ENCODE results near the gene TRMT2B.
"Not testable (repeated sequence)": the region's sequence is repeated elsewhere in the genome, so short reads cannot be mapped to it uniquely, and the experiment has no call there.

Gene TRMT2B, protein sequence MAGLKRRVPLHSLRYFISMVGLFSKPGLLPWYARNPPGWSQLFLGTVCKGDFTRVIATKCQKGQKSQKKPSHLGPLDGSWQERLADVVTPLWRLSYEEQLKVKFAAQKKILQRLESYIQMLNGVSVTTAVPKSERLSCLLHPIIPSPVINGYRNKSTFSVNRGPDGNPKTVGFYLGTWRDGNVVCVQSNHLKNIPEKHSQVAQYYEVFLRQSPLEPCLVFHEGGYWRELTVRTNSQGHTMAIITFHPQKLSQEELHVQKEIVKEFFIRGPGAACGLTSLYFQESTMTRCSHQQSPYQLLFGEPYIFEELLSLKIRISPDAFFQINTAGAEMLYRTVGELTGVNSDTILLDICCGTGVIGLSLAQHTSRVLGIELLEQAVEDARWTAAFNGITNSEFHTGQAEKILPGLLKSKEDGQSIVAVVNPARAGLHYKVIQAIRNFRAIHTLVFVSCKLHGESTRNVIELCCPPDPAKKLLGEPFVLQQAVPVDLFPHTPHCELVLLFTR

DNA sequence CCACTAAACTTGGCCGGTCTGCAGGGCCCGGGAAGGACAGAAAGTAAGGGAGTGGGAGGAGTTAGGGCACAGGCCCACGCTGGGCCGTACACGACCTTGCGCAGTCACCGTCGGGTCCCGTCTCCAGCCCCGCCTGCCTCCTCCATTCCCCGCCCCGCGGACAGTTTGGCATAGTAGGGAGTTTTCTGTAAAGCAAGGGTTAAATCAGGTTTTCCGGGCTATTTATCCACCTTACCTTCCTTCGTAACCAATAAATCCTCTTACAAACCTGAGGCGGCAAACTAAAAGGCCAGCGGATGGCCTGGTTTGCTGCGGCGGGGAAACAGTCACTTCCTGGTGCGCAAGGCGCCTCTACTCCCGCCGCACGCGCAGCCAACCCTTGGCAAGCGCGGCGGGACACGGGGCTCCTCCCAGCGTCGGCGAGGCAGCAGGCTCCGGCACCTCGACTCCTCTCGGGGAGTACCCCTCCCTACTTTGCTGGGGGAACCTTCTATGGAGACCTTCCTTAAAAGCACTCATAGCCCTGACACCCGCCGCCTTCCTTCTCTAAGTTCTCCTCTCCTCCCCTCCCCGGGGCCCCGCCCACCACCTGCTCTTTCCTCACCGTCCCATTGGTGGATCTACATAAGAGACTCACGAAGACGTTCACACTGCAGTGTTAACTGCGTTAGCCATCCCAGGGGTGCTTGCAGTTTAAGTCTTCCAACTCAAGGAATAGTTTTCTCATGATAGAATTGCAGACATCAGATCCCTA, at the start of gene TRMT2B:
TSS of gene TRMT2B (minus strand) at position 563 of the 754 bp plus-strand sequence. CDS start 9,822 bp downstream, outside the sequence.
- peak; percentile 74 for DNase-seq

DNA sequence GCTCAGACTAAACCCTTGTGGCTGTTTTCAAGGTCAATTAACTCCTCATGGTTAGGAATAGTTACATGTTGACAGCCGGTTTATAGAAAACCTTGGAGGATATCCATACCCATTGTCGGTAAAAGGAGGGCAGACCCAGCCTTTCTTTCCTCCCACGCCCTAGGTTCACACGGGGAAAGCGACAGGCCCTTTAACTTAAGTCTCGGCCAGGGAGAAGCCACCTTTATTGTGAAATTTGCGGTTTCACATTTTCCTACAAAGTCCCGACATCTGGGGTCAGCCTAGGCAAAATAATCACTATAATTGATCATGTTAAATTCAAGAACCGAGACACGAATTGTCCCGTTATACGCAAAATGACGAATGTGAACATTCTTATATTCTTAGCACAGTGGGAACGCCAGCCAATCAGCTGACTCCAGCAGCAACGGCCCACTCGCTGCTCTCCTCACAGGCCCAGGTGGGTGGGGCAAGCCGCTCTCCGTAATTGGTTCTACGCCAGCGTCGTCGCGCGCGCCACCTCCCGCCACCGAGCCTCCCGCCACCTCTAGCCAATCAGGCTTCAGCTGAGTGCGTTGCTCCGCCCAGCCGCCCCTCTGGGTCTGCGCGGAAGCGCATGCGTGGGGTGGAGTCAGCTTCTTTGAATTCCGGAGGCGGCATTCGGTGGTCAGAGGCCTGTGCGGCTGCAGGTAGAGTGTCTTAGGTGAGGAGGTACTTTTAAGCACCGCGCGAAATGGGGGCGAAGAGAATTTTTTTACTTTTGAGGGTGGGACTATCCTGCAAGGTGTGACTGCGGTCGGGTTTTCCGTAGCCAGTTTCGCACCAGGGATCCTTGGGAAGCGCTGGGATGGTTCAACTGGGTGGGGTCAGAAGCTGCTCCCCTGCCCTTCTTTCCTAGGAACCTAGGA, 45.9 kb upstream of the TRMT2B start, which contains the start of gene CENPI:
TSS of gene CENPI (plus strand) at position 659 of the 908 bp plus-strand sequence. CDS start 2,867 bp downstream, outside the sequence.
- DNase-seq: peak; percentile 93

DNA sequence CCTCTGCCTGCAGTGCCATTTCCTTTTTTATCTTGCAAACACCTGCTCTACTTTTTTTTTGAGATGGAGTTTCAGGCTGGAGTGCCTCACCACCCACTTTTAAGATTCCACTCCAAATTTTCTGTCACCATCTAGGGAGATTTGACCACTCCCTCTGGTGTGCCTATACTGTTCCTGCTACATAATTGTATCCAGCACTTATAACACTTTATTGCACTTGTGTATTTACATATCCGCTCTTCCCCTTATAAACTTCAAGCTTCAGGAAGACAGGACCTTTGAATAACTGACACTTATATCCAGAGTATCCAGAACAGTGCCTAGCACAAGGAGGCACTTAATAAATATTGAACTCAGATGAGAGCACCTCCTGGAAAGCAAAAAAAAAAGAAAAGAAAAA, 39.9 kb upstream of the TRMT2B start:
- DNase-seq: no peak

DNA sequence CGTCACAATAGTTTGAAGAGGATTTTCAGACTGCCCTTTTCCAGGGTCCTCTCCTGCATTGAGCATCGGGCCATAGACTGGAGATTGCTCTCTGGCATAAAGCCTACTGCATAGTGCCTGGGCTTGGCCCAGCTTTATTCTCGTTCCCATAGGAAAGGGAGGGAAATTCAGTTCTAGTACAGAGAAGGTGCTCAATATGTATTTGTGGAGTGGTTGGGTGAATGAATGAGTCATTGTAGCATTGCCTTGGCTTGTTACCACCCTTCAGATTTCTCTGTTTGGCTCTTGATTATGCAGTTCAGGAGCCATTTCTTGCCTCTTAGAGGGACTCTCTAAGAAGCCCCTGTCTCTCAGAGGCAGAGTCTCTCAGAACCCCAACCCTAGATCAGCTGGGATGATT, 29.3 kb upstream of the TRMT2B start:
- no peak for DNase-seq

DNA sequence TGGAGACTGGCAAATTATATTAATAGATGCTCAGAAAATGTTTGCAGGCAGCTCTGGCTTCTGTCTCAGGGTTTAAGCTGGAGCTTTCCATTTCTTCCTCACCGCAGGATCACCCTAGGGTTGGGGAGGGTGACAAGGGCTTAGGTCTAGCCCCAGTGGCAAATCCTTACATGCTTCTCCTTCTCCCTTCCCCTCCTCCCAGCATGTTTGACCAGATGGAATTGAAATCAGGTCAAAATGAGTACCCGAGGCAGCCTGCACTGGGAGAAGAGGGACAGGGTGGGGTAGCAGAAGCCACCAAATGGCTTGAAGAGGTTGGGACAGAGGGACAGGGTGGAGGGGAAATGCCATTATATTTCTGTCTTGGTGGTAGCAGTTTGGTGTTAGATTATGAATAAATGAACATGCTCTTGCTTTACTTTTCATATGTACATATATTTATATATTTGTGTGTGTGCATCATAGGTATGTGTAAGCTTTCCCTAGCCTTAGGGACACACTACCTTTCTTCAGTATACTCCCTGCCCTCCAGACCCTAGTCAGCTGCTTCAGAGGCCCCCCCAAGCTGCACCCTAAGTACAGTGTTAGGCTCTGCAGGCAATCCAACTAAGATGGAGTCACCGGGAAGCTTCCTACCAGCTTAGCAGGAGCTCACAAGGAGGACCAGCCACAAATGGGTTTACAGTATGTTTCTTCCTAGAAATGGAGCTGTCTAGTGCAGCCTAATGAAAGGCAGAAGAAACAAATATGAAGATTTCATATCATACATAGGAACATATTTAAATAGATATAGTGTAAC, 28.6 kb upstream of the TRMT2B start:
- no peak for DNase-seq

DNA sequence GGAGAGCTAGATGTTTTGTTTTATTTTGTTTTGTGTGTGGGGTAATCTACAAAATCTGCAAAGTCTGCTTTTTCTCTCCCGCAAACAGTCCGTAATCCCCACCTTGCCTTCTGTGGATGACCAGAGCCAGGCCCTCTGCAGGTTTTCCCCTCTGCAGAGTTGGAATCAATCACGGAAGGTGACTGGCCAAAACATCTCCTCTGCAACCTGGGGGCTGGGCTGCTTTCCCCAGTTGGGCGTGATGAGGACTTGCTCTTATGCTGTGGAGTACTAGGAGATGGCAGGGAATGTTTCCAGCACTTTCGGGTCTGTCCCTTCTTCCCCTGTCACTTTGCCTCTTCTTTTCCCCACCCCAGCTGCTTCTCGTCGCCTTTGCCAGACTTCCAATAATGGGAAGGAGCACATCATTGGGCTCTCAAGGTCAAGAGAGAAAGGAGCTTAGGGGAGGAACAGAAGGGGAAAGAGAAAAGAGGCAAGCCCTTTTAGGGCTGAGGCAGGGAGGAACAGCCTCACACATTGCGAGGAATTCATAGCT, 27.9 kb upstream of the TRMT2B start:
- no peak for DNase-seq

DNA sequence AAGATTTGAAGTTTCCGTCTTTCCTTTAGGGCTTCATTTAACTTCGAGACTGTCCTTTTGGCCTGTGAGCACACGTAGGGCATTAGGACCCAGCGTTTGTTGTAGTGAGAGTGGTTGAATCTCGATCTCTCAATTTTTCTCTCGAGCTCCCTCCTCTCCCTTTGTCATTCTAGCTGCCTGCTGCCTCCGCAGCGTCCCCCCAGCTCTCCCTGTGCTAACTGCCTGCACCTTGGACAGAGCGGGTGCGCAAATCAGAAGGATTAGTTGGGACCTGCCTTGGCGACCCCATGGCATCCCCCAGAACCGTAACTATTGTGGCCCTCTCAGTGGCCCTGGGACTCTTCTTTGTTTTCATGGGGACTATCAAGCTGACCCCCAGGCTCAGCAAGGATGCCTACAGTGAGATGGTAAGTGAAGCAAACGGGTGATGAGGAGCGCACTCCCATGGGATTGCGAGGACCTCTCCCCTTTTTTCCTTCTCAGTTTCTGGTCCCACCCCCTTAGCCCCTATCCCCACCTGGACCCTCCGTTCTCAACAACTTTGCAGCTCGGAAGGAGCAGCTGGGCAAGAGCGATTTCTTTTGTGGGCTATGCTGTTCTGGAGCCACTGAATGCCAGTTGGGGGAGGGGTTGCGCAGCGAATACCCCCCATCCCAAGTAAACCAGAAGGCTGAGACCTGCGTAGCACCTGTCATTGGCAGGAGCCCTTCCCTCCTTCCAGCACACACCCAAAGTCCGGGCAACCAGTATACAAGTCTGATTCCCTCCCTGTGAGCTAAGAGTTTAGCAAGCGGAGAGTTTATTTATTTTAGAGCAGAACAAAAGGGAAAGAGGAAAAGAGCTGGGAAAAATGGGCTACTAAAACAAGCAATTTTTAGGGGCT, 27.0 kb upstream of the TRMT2B start, which contains the start of gene TMEM35A:
TSS of gene TMEM35A (plus strand) at position 164 of the 883 bp plus-strand sequence. CDS start at position 288, 124 bp downstream.
- DNase-seq: no peak

DNA sequence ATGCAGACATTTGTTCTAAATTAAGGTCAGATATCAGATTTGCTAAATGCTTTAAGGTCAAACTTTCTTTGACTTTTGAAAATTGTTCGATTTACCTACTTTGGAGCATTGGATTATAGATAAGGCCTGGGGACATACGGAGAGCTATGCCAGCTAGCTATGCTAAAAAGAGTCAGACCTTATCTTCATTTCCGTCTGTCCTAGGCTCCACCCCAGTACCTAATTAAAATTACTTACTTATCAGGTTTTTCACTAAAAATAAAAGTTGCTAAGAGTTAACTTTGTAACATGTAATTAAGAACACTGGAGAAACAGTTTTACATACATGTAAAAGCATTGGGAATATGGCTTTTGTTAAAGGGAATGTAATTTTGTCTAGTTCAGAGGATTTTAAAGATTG, 19.7 kb upstream of the TRMT2B start:
- DNase-seq: no peak

DNA sequence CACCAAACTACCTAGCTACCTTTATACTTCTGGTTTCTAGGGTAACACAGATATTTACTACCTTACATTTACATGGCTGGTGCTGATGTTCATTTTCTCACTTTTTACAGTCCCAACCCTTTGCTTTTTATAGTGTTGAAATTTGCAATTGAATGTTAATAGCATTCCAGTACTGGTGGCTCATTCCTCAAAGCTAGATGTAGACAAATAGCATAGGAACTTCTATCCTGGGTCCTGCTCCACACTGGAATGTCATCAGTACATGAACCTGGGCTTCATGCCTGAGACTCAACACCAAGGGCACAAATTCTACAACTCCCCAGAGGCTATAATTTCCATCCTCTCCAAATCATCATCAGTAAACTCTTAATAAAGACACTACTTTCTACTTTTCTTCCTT, 10.3 kb upstream of the TRMT2B start:
- DNase-seq: no peak

DNA sequence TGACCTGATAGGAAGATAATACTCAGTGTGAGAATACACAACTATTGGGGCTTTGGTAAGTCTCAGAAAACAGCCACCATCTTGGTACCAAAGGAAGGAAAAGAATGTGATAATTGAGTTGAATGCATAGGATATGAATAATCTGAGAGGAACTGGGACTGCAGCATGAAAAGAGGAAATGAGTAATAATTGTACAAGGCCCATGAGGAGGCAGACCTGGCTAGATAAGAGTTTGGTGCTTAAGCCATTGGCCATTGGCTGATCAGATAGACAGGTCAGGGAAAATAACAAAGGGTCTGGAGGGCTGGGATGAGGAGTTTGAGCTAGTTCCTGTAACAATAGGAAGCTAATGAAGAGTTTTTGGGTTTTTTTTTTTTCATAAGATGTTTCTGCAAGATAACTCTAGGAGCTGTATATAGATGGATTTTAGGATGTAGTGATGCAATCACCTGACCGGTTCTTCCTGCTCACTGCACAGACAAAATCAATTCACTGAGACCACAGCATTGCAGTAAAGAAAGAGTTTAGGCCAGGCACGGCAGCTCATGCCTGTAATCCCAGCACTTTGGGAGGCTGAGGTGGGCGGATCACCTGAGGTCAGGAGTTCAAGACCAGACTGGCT, 5.3 kb upstream of the TRMT2B start:
- peak; percentile 32 for DNase-seq

DNA sequence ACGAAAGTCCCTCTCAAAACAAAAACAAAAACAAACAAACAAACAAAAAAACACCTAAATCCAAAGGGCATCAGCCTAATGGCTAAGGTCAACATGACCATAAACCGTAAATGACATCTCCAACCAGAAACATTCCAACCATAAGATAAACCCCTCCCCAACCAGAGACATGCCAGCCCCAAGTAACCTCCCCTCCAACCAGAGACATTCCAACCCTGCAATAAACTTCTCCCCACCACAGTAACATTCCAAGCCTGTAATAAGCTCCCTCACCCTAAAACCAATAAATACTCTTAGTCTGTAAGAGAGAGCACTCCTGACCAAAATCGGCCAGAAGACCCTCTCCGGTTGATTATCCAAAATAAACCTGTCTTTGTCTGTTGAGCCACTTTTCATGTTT, 4.6 kb upstream of the TRMT2B start:
- not testable (repeated sequence) for DNase-seq

DNA sequence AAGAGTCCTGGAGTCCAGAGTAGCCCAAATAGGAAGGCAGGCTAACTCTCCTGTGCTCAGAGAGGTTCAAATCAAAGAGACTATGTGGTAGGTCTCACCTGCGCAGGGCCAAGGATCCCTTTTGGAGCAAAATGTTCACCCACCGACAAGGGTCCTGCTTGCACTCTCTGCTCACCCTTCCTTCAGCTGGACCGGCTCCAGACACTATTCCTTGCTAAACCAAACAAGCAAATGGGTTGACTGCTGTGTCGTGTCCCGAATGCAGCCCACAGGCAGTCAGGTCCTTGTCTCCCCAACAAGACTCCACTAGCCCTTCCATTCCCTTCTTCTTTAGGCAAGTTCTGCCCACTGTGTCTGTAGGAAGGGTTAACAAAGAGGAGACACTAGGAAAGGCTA, 760 bp downstream of the TRMT2B start:
- no peak for DNase-seq

DNA sequence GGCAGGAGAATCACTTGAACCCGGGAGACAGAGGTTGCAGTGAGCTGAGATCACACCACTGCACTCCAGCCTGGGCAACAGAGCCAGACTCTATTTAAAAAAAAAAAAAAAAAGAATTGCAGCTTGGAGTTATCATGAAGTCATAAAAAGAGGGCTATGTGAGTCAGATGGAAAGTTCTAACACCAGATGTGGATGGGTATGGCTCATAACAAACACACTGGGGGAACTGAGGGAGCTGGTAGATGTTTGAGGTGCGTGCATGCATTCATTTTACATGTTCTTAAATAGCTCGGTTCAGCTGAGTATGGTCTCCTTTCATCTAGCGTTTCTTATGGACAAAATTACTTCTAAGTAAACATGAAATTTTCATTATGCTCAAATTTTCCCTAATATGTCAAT, 11.7 kb downstream of the TRMT2B start:
- DNase-seq: no peak

DNA sequence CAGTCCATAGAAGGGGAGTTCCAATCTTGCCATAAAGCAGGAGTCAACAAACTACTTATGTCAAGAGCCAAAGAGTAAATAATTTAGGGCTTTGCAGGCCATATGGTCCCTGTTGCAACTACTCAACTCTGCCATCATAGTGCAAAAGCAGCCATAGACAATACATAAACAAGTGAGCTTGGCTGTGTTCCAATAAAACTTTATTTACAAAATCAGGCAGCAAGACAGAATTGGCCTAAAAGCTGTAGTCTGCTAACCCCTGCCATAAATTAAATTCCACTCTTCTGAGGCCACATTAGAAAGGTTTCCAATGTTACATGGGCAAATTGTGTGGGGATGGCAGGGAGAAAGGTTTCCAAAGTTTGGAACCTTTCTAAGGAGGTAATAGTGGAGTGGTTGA, 14.7 kb downstream of the TRMT2B start:
- DNase-seq: no peak

DNA sequence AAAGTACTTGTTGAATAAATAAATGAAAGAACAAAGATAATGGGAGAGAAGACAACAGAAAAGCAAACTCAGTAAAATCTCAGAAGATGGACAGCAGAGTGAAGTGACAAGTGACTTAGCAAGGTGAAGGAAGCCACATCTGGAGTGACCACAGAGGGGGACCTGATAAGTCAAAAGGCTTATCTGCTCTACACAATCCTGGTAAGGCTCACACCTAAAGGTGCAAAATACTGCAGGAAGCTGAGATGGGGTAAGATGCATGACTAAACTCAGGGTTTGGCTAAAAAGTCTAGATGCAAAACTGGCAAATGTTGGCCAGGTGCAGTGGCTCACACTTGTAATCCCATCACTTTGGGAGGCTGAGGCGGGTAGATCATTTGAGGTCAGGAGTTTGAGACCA, 22.2 kb downstream of the TRMT2B start:
- no peak for DNase-seq

DNA sequence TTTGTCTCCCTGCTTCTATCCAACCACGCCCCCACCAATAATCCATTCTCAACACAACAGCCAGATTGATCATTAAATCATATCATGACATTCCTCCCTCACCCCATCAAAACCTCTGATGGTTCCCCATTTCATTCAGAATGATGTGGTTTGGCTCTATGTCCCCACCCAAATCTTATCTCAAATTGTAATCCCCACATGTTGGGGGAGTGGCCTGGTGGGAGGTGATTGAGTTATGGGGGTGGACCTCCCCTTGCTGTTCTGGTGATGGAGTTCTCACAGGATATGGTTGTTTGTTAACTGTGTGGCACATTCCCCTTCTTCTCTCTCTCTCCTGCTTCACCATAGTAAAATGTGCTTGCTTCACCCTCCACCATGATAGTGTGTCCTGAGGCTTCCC, 23.3 kb downstream of the TRMT2B start:
- no peak for DNase-seq

DNA sequence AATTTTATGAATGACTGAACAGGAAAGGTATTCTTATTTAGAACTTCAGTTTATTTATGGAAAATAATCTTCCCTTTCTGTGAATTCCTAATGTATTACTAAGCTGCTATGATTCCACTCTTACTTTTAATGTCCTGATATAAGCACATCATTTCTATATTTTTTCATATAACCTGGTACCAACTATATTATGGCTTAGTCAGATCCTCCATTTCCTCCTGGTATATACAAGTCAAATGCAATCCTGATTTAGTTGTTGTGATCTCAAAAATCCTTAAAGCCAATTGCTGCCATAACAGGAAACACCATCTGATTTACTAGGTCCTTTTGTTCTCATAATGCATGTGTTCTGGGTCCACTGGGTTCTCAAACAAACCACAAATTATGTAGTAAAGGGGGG, 26.8 kb downstream of the TRMT2B start:
- DNase-seq: no peak

DNA sequence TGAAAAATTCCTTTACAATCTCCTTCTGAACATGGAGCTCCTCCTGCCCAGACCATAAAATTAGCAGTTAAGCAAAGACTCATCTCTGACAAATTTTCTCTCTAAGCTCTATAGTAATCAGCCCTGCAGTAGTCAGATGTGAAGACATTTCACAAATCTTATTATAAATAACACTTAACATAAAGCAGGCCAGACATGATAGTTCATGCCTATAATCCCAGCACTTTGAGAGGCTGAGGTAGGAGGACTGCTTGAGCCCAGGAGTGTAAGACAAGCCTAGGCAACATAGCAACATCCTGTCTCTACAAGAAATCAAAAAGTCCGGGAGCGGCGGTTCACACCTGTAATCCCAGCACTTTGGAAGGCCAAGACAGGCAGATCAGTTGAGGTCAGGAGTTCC, 29.9 kb downstream of the TRMT2B start:
- DNase-seq: no peak

DNA sequence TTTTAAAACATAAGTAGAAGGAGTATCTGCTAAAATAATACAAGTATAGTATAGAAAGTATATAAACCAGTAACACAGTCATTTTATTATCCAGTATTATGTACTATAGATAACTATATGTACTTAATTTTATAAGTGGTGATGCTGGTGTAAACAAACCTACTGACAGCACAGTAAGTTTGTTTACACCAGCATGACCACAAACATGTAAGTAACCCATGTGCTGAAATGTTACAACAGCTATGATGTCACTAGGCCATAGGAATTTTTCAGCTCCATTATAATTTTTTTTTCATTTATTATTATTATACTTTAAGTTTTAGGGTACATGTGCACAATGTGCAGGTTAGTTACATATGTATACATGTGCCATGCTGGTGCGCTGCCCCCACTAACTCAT, 39.9 kb downstream of the TRMT2B start:
- DNase-seq: not testable (repeated sequence)

DNA sequence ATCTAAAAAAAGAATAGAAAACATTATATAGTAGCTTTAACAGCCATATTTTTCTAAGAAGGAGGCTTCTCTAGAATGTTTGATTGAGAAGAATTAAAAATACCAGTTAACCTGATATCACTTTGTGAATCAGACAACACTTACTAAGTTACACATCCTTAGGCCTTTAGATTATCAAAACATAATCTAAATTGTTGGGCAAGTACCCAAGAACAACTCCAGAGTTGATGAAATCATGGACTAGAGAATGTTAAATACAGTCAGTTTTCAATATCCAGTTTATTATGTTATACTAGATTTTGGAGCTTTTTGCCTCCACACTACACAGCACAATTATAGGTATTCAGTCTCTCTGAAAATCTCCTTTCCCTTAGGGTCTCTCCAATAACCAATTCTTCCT, 42.8 kb downstream of the TRMT2B start:
- no peak for DNase-seq
